ENCODE data around the gene PSMB10.

GRCh38 chr16:67943256-67943618 is 6.6 kb upstream of the PSMB10 start:
- TF ChIP-seq CTCF (IDR thresholded peaks at IDR 0.05), result no peak
- no peak for TF ChIP-seq EZH2phosphoT487 (IDR thresholded peaks at IDR 0.05)
- TF ChIP-seq EZH2 (IDR thresholded peaks at IDR 0.05), result no peak
